ENCODE results near the gene CCDC197. TPM values are rescaled to one million over a fixed set of nuclear protein-coding genes. Genes with fewer than 3 reads are reported as not detected.

Gene CCDC197
- total and polyA plus RNA-seq, 2 donors (not counting 1 experiment from before 2014, with no cell fraction given), result not detected

GRCh38 chr14:93981316-93982229, 15.5 kb upstream of the CCDC197 start:
- no peak for ATAC-seq (ENCODE audit: low read depth)
- H2AFZ ChIP-seq (ENCODE audit: insufficient read depth, low read depth, low read length, poor library complexity, severe bottlenecking), result no peak overlapping the region
- Mint-ChIP-seq H3K27ac (no peak overlapping the region), H3K9me3 (ENCODE audit: insufficient read depth) (no peaks in the 10 kb centered on the region), H3K4me1 (peaks cover 20% of the 10 kb centered on the region), H3K27me3 (peaks cover 40% of the 10 kb centered on the region), H3K4me3 (no peak overlapping the region)
- H3K79me2 ChIP-seq (ENCODE audit: control insufficient read depth, insufficient read depth, low read length), result no peaks in the 10 kb centered on the region
- no peak overlapping the region for H3K4me2 ChIP-seq (replicated peaks; ENCODE audit: low read depth, low read length, poor library complexity, severe bottlenecking)
- no peak for TF ChIP-seq CTCF (IDR thresholded peaks at IDR 0.05)
- DNase-seq, result no peak
- ChIA-PET CTCF (interaction anchor here (1.4 to 37.7 kb wide), 3 partner anchors 10 to 39 kb away, joined by 4 to 1036 read pairs (median 4); no protein-coding TSS in a partner anchor), POLR2A (no interaction called here)
- H3K4me1 ChIP-seq (ENCODE audit: control insufficient read depth in 2 of 2, insufficient read depth in 2 of 2, low read length in 2 of 2), result peaks cover 11 to 24% of the 10 kb centered on the region in 2 donors
- H3K27ac ChIP-seq (ENCODE audit: low read length in 2 of 2), result no peak overlapping the region
- H3K4me3 ChIP-seq (ENCODE audit: control extremely low read depth in 1 of 5, extremely low read depth in 1 of 5, insufficient read depth in 1 of 5, low read depth in 2 of 5, low read length in 4 of 5), result no peak overlapping the region
- no peaks in the 10 kb centered on the region for H3K36me3 ChIP-seq (replicated peaks in 1 of 2; ENCODE audit: control extremely low read depth in 1 of 2, control insufficient read depth in 1 of 2, extremely low read depth in 1 of 2, insufficient read depth in 2 of 2, low read length in 1 of 2)
- intact Hi-C loops (cut with micrococcal nuclease), result no loop called here
- 96% methylated on average over 5 of the region's 9 CpGs for WGBS (ENCODE audit: insufficient coverage)
- peaks cover 1 to 44% (median 18%) of the 10 kb centered on the region in 3 donors for H3K9me3 ChIP-seq (ENCODE audit: control extremely low read depth in 1 of 3, control insufficient read depth in 2 of 3, insufficient read depth in 1 of 3, low read length in 2 of 3)
- no peaks in the 10 kb centered on the region for H4K20me1 ChIP-seq (ENCODE audit: control insufficient read depth, insufficient read depth, low read length, poor library complexity, severe bottlenecking)
- H3K9ac ChIP-seq (ENCODE audit: low read length), result no peak overlapping the region
- H3K27me3 ChIP-seq (replicated peaks in 1 of 4; ENCODE audit: control extremely low read depth in 1 of 4, control insufficient read depth in 3 of 4, insufficient read depth in 4 of 4, low read length in 3 of 4), result peaks cover 0 to 63% (median 35%) of the 10 kb centered on the region in 4 experiments

GRCh38 chr14:93982230-93983007, 14.7 kb upstream of the CCDC197 start:
- Histone ChIP-seq H3K4me1 (ENCODE audit: control insufficient read depth in 2 of 2, insufficient read depth in 2 of 2, low read length in 2 of 2) (peaks cover 7 to 17% of the 10 kb centered on the region in 2 donors), H2AFZ (ENCODE audit: insufficient read depth, low read depth, low read length, poor library complexity, severe bottlenecking) (no peak overlapping the region), H3K36me3 (replicated peaks in 1 of 2; ENCODE audit: control extremely low read depth in 1 of 2, control insufficient read depth in 1 of 2, extremely low read depth in 1 of 2, insufficient read depth in 2 of 2, low read length in 1 of 2) (no peaks in the 10 kb centered on the region), H3K4me3 (ENCODE audit: control extremely low read depth in 1 of 5, extremely low read depth in 1 of 5, insufficient read depth in 1 of 5, low read depth in 2 of 5, low read length in 4 of 5) (no peak overlapping the region), H4K20me1 (ENCODE audit: control insufficient read depth, insufficient read depth, low read length, poor library complexity, severe bottlenecking) (no peaks in the 10 kb centered on the region), H3K27me3 (replicated peaks in 1 of 4; ENCODE audit: control extremely low read depth in 1 of 4, control insufficient read depth in 3 of 4, insufficient read depth in 4 of 4, low read length in 3 of 4) (peaks cover 0 to 65% (median 32%) of the 10 kb centered on the region in 4 experiments), H3K27ac (ENCODE audit: low read length in 2 of 2) (no peak overlapping the region), H3K4me2 (replicated peaks; ENCODE audit: low read depth, low read length, poor library complexity, severe bottlenecking) (no peak overlapping the region), H3K9ac (ENCODE audit: low read length) (no peak overlapping the region), H3K9me3 (ENCODE audit: control extremely low read depth in 1 of 3, control insufficient read depth in 2 of 3, insufficient read depth in 1 of 3, low read length in 2 of 3) (peaks cover 1 to 39% (median 13%) of the 10 kb centered on the region in 3 donors), H3K79me2 (ENCODE audit: control insufficient read depth, insufficient read depth, low read length) (no peaks in the 10 kb centered on the region)
- peaks cover 37% of the 10 kb centered on the region for H3K27me3 Mint-ChIP-seq
- H3K4me3 Mint-ChIP-seq, result no peak overlapping the region
- no peaks in the 10 kb centered on the region for H3K9me3 Mint-ChIP-seq (ENCODE audit: insufficient read depth)
- no peak for TF ChIP-seq EZH2 (IDR thresholded peaks at IDR 0.05; ENCODE audit: borderline replicate concordance, insufficient read depth, low read depth, low read length, poor library complexity, severe bottlenecking)
- TF ChIP-seq CTCF (IDR thresholded peaks at IDR 0.05), result no peak
- WGBS (ENCODE audit: insufficient coverage), result 98% methylated on average over 7 of the region's 10 CpGs
- CTCF ChIA-PET, result interaction anchor here (0.6 to 37.7 kb wide), 5 partner anchors 11 to 39 kb away, joined by 3 to 1036 read pairs (median 4); no protein-coding TSS in a partner anchor
- POLR2A ChIA-PET, result no interaction called here
- peaks cover 13% of the 10 kb centered on the region for H3K4me1 Mint-ChIP-seq
- no peak for ATAC-seq (ENCODE audit: low read depth)
- H3K27ac Mint-ChIP-seq, result no peak overlapping the region
- intact Hi-C loops (cut with micrococcal nuclease), result no loop called here
- no peak for DNase-seq

Data from B cell (primary cell).